ENCODE results near the gene HOMER1. TPM values are rescaled to one million over a fixed set of nuclear protein-coding genes. Genes with fewer than 3 reads are reported as not detected.
A peak's percentile ranks its signal among the peaks of the same experiment; 100 is the strongest.

The HOMER1 gene
- total RNA-seq, 2 experiments from 2014 or later = 6.3 to 13.9 TPM

GRCh38 chr5:79514391-79515105, 614 bp upstream of the HOMER1 start:
- BruUV-seq (replicated peaks) = TSS peak; percentile 69
- CTCF ChIA-PET (ENCODE audit: unreplicated experiment) = interaction anchor here (0.5 kb wide), 2 partner anchors 11 to 893 kb away, joined by 3 to 6 read pairs; no protein-coding TSS in a partner anchor
- intact Hi-C loops (cut with micrococcal nuclease; ENCODE audit: unreplicated experiment) = loop anchor here (2.0 to 10.0 kb wide), 3 partner anchors 98 to 1740 kb away; partner anchors contain the start of genes JMY, TBCA and TENT2

GRCh38 chr5:79513308-79513703, 628 bp downstream of the HOMER1 start:
- TF ChIP-seq EZH2phosphoT487 (IDR thresholded peaks at IDR 0.05; ENCODE audit: borderline replicate concordance, low read depth, low read length) = no peak
- no peak for TF ChIP-seq CTCF (conservative IDR thresholded peaks at IDR 0.05; ENCODE audit: low read length)
- Histone ChIP-seq H3K9me2 (ENCODE audit: insufficient read depth, low read length) (no peaks in the 10 kb centered on the region), H3K9me3 (ENCODE audit: low read length) (no peaks in the 10 kb centered on the region), H3K79me2 (ENCODE audit: insufficient read depth, low read depth, low read length) (peaks cover 19% of the 10 kb centered on the region; the same call in 1 of the 2 replicates), H3K27ac (ENCODE audit: low read depth, low read length, poor library complexity, severe bottlenecking) (peak overlapping the region; percentile 63), H3K36me3 (ENCODE audit: insufficient read depth, low read length) (no peaks in the 10 kb centered on the region), H3K4me2 (ENCODE audit: low read length) (peak overlapping the region; percentile 81), H3K4me3 (ENCODE audit: low read depth, low read length, poor library complexity, severe bottlenecking) (peak overlapping the region; percentile 71), H3K4me1 (ENCODE audit: insufficient read depth, low read length, poor library complexity, severe bottlenecking) (peaks cover 39% of the 10 kb centered on the region), H4K20me1 (ENCODE audit: insufficient read depth, low read length) (0 out of 2 replicates have a peak, but pooled peaks cover 6% of the 10 kb centered on the region), H2AFZ (ENCODE audit: low read length) (peak overlapping the region; percentile 90)
- ChIA-PET CTCF (ENCODE audit: unreplicated experiment) (no interaction called here), POLR2A (interaction anchor here (0.6 to 0.8 kb wide), 4 partner anchors 25 to 939 kb away, joined by 3 to 4 read pairs (median 3); no protein-coding TSS in a partner anchor)
- peak; percentile 12 for DNase-seq (ENCODE audit: low spot score)
- BruUV-seq (replicated peaks) = no TSS peak
- intact Hi-C loops (cut with micrococcal nuclease; ENCODE audit: unreplicated experiment) = loop anchor here (1.0 to 10.0 kb wide), 3 partner anchors 276 to 1739 kb away; partner anchors contain the start of genes ARSB, JMY and TBCA

More at GRCh38 chr5:79514391-79515105, 614 bp upstream of the HOMER1 start:
- Histone ChIP-seq H3K36me3 (ENCODE audit: insufficient read depth, low read length) (no peaks in the 10 kb centered on the region), H3K4me1 (ENCODE audit: insufficient read depth, low read length, poor library complexity, severe bottlenecking) (peaks cover 39% of the 10 kb centered on the region), H3K9me3 (ENCODE audit: low read length) (no peaks in the 10 kb centered on the region), H3K79me2 (ENCODE audit: insufficient read depth, low read depth, low read length) (peaks cover 19% of the 10 kb centered on the region; the same call in 1 of the 2 replicates), H4K20me1 (ENCODE audit: insufficient read depth, low read length) (0 out of 2 replicates have a peak, but pooled peaks cover 6% of the 10 kb centered on the region), H3K27ac (ENCODE audit: low read depth, low read length, poor library complexity, severe bottlenecking) (peak overlapping the region; percentile 63), H3K4me3 (ENCODE audit: low read depth, low read length, poor library complexity, severe bottlenecking) (peak overlapping the region; percentile 71), H3K4me2 (ENCODE audit: low read length) (peak overlapping the region; percentile 81), H2AFZ (ENCODE audit: low read length) (peak overlapping the region; percentile 90), H3K9me2 (ENCODE audit: insufficient read depth, low read length) (no peaks in the 10 kb centered on the region)
- peak; percentile 92 for DNase-seq (ENCODE audit: low spot score)
- TF ChIP-seq EZH2phosphoT487 (IDR thresholded peaks at IDR 0.05; ENCODE audit: borderline replicate concordance, low read depth, low read length) = no peak
- TF ChIP-seq CTCF (conservative IDR thresholded peaks at IDR 0.05; ENCODE audit: low read length) = no peak
- POLR2A ChIA-PET = interaction anchor here (0.6 to 1.4 kb wide), 4 partner anchors 12 to 477 kb away, joined by 3 to 4 read pairs (median 4); no protein-coding TSS in a partner anchor

Measured in OCI-LY7 (cell line).